Transverse colon (tissue), 4 donors: ENCODE data around the gene DYNC1I1. TPM values are rescaled to one million over a fixed set of nuclear protein-coding genes. Genes with fewer than 3 reads are reported as not detected.

Experiments
- DNase-seq: peaks from one replicate; pipeline ENCODE4 v3.0.0-alpha.2; 2019
- H3K27ac ChIP-seq, 4 donors: fragments of 200-600 bp; sonication (generic); 2 replicates each; pipeline ENCODE4 v1.5.1; 2016 to 2018; ENCODE audit warnings: inconsistent platforms in 4 of 4
- H3K27me3 ChIP-seq: fragments of 200-600 bp; sonication (generic); 2 replicates; pipeline ENCODE4 v1.5.1; 2017; ENCODE audit warnings: inconsistent platforms
- H3K36me3 ChIP-seq, 4 donors: fragments of 200-600 bp; sonication (generic); 2 replicates each; pipeline ENCODE4 v1.5.1; 2017 to 2019; ENCODE audit warnings: inconsistent platforms in 4 of 4
- H3K4me1 ChIP-seq, 4 donors: fragments of 200-600 bp; sonication (generic); 2 replicates each; pipeline ENCODE4 v1.5.1; 2017 to 2020; ENCODE audit warnings: inconsistent platforms in 4 of 4
- H3K4me3 ChIP-seq, 4 donors: fragments of 200-600 bp; sonication (generic); 1 replicate in 1 of 4; 2 replicates in 3 of 4; pipeline versions ENCODE4 v1.5.1 to v1.6.1; 2017 to 2019; ENCODE audit warnings: inconsistent platforms in 4 of 4
- H3K9me3 ChIP-seq, 2 donors: fragments of 200-600 bp; sonication (generic); 2 replicates each; pipeline ENCODE4 v1.5.1; 2017 to 2019; ENCODE audit warnings: inconsistent platforms in 2 of 2
- EP300 ChIP-seq: sonication (generic); formaldehyde crosslinking; IDR thresholded peaks from one replicate; pipeline ENCODE4 v1.6.1; 2017; ENCODE audit warnings: antibody characterized with exemption, low read depth
- POLR2A ChIP-seq: fragments of 450-650 bp; IDR thresholded peaks from one replicate; pipeline ENCODE4 v1.6.1; 2016; ENCODE audit warnings: antibody characterized with exemption, mild to moderate bottlenecking, moderate library complexity
- POLR2AphosphoS5 ChIP-seq, 3 donors: sonication (generic); formaldehyde crosslinking; IDR thresholded peaks; one replicate each; pipeline ENCODE4 v1.6.1; 2016; ENCODE audit warnings: antibody characterized with exemption in 3 of 3
- WGBS, 2 donors: methylation state at CpG; one replicate each; pipeline ENCODE4 v1.1.5; 2018; ENCODE audit warnings: low coverage in 1 of 2; 5-methylcytosine and 5-hydroxymethylcytosine counted together
- in situ Hi-C, 4 donors: fragments of 200-750 bp; cut with MboI; loops; one replicate each; pipeline versions ENCODE4 v1.15.0 to v1.15.1; 2017; ENCODE audit warnings: low sequenced_read_pairs in 3 of 4, low pct_ligation_motif_present in 1 of 4, low pct_unique_long_range_greater_than_20kb in 1 of 4
- intact Hi-C: fragments of 100-400 bp; cut with DNase I; formaldehyde crosslinking; loops from one replicate; pipeline ENCODE4 v1.15.1; 2023; ENCODE audit warnings: low total_unique reads
- total RNA-seq, 4 donors: library from RNA; depleted of rRNA; stranded (reverse); fragments of >200 nt; gene quantifications; one replicate each; pipeline ENCODE4 v1.1.0, GENCODE V29; 2016
- TF ChIP-seq, protein P1 (sequence below), 5 experiments: fragments of 200-600 bp in 3 of 5; fragments of 450-650 bp in 2 of 5; sonication (generic) in 3 of 5; IDR thresholded peaks; 1 replicate in 2 of 5; 2 replicates in 3 of 5; pipeline ENCODE4 v1.5.1; 2016 to 2017; ENCODE audit warnings: antibody characterized with exemption in 5 of 5, inconsistent platforms in 3 of 5, mild to moderate bottlenecking in 2 of 5, moderate library complexity in 1 of 5

Gene DYNC1I1
- total RNA-seq, 4 donors from 2014 or later: 1.8 to 37.0 (median 7.4) TPM

DNA sequence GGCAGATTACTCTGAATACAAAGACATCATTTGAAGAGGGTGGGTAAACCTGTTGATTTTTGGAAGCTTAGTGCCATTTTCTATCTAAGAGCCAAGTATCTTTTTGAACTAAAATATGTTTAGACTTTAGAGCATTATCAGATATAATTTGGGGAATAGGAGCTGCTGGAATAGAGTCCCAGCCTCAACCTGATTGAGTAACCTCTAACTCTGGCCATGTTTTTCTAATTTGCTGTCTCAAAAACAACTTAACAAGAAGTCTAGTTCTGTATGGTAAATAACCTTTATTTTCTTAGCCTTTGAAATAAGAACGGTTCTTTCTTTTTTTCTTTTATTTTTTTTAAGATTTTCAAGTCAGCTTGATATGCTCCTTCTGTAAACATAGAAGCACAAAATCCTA is 224.5 kb downstream of the DYNC1I1 start:
- Histone ChIP-seq H3K4me3 (no peak overlapping the region), H3K4me1 (no peaks in the 10 kb centered on the region), H3K9me3 (no peaks in the 10 kb centered on the region), H3K27ac (no peak overlapping the region), H3K27me3 (no peaks in the 10 kb centered on the region), H3K36me3 (no peaks in the 10 kb centered on the region)
- intact Hi-C loops (no loop called here), in situ Hi-C loops (no loop called here)
- no peak for DNase-seq
- TF ChIP-seq, protein P1, sequence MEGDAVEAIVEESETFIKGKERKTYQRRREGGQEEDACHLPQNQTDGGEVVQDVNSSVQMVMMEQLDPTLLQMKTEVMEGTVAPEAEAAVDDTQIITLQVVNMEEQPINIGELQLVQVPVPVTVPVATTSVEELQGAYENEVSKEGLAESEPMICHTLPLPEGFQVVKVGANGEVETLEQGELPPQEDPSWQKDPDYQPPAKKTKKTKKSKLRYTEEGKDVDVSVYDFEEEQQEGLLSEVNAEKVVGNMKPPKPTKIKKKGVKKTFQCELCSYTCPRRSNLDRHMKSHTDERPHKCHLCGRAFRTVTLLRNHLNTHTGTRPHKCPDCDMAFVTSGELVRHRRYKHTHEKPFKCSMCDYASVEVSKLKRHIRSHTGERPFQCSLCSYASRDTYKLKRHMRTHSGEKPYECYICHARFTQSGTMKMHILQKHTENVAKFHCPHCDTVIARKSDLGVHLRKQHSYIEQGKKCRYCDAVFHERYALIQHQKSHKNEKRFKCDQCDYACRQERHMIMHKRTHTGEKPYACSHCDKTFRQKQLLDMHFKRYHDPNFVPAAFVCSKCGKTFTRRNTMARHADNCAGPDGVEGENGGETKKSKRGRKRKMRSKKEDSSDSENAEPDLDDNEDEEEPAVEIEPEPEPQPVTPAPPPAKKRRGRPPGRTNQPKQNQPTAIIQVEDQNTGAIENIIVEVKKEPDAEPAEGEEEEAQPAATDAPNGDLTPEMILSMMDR (IDR thresholded peaks at IDR 0.05): no peak
- no peak for TF ChIP-seq EP300
- no peak for TF ChIP-seq POLR2AphosphoS5 (IDR thresholded peaks at IDR 0.05)
- TF ChIP-seq POLR2A: no peak
- 76 to 78% methylated on average over 1 of the region's 1 CpG for WGBS, 2 donors

DNA sequence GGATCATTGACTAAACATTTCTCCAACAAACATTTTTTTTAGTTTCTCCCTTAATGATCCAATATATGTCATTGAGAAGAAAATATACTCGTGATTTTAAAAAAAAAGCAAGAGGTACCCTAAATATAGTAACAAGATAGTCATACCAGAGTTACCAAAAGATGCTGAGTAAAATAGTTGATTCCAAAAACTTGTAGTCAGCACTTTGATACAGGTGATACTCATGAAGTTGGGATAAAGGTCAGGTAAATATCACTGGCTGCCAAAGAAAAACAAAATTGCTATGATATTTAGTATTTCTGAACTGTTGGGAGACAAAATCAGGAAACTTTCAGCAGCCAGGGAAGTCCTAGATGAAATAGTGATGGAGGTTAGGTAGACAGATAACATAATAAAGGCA is 225.3 kb downstream of the DYNC1I1 start:
- intact Hi-C loops: no loop called here
- Histone ChIP-seq H3K27ac (no peak overlapping the region), H3K4me3 (no peak overlapping the region), H3K27me3 (no peaks in the 10 kb centered on the region), H3K4me1 (no peaks in the 10 kb centered on the region), H3K36me3 (no peaks in the 10 kb centered on the region), H3K9me3 (no peaks in the 10 kb centered on the region)
- WGBS, 2 donors: 25 to 41% methylated on average over 1 of the region's 1 CpG
- in situ Hi-C loops: no loop called here
- TF ChIP-seq POLR2AphosphoS5 (IDR thresholded peaks at IDR 0.05): no peak
- TF ChIP-seq POLR2A: no peak
- TF ChIP-seq EP300: no peak
- TF ChIP-seq, protein P1 (IDR thresholded peaks at IDR 0.05): no peak
- no peak for DNase-seq

GRCh38 chr7:95999481-95999880 is 227.1 kb downstream of the DYNC1I1 start:
- no peaks in the 10 kb centered on the region for H3K27me3 ChIP-seq
- intact Hi-C loops (no loop called here), in situ Hi-C loops (no loop called here)
- no peak overlapping the region for H3K27ac ChIP-seq
- no peak overlapping the region for H3K4me3 ChIP-seq
- TF ChIP-seq, protein P1 (IDR thresholded peaks at IDR 0.05): no peak
- TF ChIP-seq POLR2AphosphoS5 (IDR thresholded peaks at IDR 0.05): no peak
- TF ChIP-seq POLR2A: no peak
- no peak for TF ChIP-seq EP300
- 0 to 57% methylated on average over 1 to 6 of the region's 6 CpGs for WGBS, 2 donors
- no peak for DNase-seq
- H3K4me1 ChIP-seq: no peaks in the 10 kb centered on the region
- no peaks in the 10 kb centered on the region for H3K36me3 ChIP-seq
- H3K9me3 ChIP-seq: no peaks in the 10 kb centered on the region

- intact Hi-C loops (no loop called here), in situ Hi-C loops (no loop called here)
- no peaks in the 10 kb centered on the region for H3K4me1 ChIP-seq
- no peak for DNase-seq
- H3K36me3 ChIP-seq: no peaks in the 10 kb centered on the region
- no peaks in the 10 kb centered on the region for H3K9me3 ChIP-seq
- H3K27me3 ChIP-seq: no peaks in the 10 kb centered on the region
- no peak for TF ChIP-seq POLR2AphosphoS5 (IDR thresholded peaks at IDR 0.05)
- no peak for TF ChIP-seq POLR2A
- no peak for TF ChIP-seq EP300
- TF ChIP-seq, protein P1 (IDR thresholded peaks at IDR 0.05): no peak
- no peak overlapping the region for H3K27ac ChIP-seq
- H3K4me3 ChIP-seq: no peak overlapping the region
Observed at GRCh38 chr7:96004578-96004977, 232.2 kb downstream of the DYNC1I1 start.
